HG03439 (cell line): Measurements from ENCODE around the gene C2orf92.

ENCODE experiments used
- ATAC-seq: cut with Tn5 transposase; IDR thresholded peaks from one replicate; pipeline ENCODE4 v1.9.1; 2021; ENCODE audit warnings: mild to moderate bottlenecking, moderate library complexity; ENCODE audit not compliant: unreplicated experiment

C2orf92 gene

DNA sequence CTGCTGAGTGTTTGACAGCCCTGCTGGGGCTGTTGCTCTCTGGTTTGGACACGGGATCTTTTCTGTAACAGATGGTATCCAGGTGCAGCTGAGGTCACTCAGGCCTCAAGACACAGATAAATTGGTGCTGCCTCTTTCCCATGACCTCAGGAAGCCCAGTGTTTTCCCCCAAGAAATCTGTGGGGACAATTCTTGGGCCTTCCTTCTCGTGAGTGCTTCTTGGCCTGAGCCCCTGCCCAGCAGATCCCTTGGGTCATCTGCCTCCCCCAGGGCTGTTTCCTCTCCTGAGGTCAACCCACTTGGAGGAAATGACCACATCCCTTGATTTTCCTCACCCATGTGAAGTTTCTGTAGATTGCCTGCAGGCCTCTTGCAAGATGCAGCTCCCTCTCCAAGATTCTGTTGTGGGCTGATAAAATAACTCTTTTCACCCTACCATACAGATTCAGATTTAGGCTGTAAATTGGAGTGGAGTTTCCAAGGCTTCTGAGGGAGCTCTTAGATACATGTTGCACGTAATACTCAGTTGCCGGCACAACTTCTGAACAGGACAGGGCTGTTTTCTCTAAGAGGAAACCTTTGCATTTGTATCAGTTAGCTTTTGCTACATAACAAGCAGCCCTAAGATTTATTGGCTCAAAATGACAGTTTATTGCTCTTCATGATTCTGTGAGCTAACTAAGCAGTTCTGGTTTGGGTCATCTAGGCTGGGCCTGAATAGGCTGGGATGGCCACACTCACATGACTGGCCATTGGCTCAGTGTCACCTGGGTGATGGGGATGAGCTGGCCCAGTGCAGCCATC, 57.0 kb downstream of the C2orf92 start:
- no peak for ATAC-seq

DNA sequence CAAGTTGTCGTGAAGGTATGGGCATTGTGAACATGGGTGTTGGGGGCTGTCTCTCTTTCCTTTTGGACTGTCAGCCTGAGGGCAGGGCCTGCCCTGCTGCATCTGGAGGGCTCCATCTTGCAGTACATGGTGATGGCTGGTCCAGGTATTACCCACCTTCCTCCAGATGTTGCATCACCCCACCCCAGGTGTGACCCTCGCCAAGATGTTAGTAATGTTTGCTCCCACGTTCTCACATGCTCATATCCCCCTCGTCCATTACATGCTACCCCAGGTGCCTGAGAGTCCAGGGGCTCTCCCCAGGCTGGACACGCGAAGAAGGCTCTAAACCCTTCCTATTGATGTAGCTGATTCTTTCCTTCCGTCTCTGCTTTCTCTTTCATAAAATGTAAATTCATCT, 57.8 kb downstream of the C2orf92 start:
- ATAC-seq, result no peak

DNA sequence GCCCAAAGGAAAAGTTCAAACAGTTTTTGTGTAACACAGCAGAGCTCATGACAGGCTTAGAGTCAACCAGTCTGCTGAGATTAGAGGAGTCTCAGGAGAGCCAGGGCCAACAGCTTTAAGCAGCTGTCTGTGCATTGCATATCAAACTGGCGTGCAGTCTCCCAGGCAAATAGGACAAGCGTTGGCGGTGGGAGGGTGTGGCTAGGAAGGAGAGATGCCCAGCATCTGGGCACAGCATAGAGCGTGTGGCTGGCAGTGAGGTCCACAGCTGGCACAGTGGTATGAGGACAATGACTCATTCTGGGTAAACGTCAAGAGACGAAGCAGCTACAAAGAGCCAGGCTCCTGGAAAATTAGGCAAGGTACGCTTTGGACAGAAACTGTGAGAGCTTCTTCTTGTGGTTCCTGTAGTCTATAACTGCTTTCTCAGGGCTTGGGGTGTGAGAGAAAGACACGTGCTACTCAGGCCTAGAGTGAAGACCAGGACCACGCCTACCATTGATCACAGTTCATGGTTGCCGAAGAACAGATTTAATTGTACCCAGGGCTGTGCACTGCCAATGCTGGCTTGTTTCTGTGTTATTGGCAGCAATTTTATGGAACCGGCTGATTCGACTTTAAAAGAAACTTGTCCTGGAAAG, 58.7 kb downstream of the C2orf92 start:
- ATAC-seq, result no peak

DNA sequence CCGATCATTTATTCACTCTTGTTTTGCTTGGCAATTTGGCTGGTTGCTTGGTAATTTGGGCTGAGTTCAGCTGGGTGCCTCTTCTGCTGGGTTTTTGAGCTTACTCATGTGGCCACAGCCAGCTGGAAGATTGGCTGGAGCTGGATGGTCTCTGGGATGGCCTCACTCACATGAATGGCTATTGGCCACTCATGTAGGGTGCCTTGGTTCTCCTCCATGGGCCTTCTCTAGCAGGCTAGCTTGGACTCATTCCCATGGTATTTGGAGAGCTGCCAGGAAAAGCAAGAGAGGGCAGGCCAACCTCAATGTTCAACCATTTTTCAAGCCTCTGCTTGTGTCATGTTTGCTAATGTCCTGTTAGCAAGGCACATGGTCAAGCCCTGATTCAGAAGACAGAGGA, 60.7 kb downstream of the C2orf92 start:
- no peak for ATAC-seq

DNA sequence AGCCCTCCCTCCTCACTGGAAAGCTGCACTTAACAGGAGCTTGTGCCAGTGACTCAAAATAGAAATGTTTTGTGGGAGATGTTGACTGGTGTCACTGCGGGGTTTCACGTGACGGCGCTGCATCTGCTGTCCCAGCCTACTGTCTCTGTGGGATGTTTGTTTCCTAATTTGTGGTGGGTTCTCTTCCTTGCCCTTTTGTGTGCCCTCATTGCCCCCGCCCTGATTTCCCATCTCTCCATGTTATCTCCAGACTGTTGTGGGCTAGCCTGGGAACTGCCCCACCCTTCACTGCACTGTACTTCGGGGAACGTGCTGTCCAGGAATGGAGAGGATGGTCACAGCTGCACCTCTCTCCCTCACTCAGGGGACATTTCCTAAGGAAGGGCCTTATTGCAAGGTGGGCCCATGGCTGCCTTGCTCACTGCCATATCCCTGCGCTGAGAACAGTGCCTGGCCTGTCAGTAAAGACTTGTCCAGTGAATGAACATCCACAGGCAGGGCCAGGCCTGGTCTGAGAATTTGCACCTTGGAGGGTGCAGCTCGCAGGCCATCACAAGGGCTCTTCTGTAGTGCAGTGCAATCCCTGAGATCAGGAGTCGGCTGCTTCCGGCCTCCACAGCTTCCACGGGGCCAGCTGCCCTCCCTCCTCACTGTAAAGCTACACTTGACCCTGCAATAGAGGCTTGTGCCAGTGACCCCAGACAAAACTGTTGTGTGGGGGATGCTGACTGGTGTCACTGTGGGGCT, 61.9 kb downstream of the C2orf92 start:
- no peak for ATAC-seq

DNA sequence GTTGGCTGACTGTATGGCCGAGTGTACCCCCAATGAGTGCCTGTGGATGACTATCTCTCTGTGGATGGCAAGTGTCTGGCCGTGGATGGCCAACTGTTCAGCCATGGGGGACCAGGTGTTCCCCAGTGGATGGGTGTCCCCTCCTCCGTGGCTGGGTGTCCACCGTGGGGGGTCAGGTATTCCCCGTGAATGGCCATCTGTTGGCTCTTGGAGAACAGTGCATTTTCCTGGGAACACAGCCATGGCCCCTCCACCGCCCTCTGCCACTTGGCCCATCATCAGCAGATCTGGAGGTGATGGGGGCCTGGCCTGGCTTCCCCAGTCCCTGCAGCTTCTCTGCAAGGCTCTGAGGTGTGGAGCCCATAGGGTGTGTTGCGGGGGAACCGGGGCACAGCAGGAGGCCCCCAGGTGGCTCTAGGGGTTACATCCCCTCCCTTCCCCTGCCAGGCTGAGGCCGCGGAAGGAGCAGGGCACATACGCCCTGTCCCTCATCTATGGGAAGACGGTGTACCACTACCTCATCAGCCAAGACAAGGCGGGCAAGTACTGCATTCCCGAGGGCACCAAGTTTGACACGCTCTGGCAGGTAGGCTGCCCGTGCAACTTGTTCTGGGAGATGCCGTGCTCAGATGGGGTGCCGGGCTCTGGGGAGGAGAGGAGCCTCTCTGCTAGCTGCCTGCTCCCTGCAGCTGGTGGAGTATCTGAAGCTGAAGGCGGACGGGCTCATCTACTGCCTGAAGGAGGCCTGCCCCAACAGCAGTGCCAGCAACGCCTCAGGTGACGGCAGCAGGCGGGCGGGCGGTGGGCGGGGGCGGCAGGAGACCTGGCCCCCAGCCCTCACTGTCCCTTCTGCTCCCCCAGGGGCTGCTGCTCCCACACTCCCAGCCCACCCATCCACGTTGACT, 63.2 kb downstream of the C2orf92 start:
- ATAC-seq, result no peak

DNA sequence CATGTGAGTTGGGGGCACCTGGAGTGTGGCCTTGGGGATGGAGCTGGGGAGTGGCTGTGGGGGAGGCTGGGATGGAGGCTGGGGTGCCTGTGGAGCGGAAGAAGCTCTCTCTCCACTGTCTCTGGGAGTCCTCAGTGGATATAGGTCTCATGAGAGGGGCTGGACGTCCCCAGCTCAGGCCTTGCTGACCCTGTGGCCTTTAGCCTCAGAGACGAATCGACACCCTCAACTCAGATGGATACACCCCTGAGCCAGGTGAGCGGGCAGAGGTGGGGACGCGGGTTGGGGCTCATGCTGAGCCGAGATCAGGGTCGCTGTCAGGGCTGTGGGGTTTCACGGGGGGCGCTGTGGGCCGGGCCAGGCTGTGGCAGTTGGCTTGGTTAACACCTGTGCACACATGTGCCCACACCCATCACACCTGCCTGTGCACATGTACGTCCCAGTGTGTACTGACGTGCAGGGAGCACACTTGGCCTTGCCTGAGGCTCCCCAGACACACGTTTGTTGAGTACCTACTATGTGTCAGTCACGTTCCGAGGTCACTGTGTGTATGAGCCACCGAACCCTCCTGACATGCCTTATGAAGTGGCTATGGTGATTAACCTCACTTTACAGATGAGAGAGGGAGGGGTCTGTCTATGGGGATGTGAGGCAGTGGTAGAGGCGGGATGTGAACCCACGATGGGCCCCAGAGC, 64.0 kb downstream of the C2orf92 start:
- no peak for ATAC-seq

DNA sequence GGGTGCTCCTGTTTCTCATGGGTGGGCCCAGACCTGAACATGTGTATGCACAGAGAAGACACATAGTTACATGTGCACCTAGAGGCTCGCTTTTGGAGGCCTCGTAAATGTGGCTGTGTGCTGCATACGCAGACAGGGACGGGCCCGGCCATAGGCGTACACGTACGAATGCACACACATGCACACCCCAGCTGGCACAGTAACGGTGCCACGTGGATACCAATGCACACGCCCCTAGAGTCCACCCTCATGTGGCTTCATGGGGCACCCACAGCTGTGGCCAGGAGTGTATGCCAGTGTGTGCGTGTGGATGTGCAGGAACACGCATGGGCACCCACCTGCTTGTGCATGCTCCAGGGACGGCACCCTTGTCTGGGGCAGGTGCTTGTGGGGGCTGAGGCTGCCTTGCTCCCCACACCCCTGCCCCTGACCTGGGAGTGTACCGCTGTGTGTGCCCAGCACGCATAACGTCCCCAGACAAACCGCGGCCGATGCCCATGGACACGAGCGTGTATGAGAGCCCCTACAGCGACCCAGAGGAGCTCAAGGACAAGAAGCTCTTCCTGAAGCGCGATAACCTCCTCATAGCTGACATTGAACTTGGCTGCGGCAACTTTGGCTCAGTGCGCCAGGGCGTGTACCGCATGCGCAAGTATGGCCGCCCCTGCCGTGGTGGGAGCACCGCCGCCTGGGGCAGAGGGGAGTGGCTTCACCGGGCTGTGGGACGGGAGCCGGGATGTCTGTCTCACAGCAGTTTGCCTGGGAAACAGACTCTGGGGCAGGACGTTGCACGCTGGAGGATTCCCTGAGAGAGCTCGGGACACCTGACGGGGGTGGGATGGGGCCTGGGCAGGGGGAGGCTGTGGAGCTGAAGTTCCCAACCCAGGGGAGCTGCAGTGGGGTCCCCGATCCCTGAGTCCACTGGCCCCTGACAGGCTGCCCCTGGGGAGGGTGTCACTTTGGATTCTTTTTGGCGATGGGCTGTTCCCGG, 64.8 kb downstream of the C2orf92 start:
- no peak for ATAC-seq

DNA sequence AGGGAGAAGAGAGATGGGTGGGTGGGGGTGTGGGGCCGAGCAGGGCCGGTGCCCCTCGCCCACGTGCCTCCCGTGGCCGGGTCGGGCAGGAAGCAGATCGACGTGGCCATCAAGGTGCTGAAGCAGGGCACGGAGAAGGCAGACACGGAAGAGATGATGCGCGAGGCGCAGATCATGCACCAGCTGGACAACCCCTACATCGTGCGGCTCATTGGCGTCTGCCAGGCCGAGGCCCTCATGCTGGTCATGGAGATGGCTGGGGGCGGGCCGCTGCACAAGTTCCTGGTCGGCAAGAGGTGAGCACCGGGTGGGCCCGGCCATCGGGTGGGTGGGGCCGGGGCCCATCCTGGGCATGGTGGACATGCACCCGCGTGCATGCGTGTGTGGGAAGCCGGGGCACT, 65.6 kb downstream of the C2orf92 start:
- ATAC-seq, result no peak

DNA sequence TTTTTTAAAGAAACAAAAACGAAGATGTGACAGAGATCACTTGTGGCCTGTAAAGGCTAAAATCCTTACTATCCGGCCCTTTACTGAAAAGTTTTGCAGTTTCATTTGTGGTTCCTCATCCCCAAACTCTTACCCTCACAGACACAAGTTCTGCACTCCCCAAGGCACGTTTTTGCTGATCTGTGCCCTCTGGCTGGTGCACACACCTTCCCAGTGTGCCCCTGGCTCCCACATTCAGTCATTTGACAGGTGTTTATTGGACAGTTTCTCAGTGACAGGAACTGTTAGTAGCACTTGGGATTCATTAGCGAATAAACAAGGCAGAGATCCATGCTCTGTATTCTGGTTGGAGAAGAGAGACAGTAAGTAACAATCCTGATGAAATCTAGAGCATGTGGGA, 66.7 kb downstream of the C2orf92 start:
- ATAC-seq, result no peak

DNA sequence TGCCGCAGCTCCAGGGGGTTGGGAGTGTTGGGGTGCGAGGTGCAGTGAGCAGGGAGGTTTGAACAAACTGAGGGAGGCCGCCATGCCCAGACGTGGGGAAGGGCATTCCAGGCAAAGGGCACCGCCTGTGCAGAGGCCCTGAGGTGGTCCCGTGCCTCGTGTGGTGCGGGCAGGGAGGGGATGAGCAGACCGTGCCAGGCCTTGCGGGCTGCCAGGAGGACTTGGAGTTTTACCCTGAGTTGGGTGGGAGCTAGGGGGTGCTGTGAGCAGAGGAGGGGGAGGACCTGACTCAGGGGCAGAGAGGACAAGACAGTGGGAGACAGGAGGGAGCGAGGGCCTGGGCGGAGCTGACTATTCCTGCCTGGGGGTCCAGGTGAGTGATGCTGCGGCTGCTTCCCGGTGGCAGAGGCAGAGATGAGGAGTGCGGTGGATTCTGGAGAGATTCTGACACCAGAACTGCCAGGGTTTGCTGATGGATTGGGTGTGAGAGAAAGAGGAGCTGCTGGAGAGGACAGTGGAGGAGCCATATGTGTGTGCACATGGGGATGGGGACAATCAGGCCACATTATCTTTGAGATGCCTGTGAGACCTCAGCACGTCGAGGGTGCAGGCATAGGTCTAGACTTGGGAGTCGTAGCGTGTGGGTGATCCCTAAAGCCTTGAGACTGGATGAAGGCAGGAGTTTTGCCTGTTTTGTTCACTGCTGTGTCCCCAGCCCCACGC, 67.3 kb downstream of the C2orf92 start:
- no peak for ATAC-seq

DNA sequence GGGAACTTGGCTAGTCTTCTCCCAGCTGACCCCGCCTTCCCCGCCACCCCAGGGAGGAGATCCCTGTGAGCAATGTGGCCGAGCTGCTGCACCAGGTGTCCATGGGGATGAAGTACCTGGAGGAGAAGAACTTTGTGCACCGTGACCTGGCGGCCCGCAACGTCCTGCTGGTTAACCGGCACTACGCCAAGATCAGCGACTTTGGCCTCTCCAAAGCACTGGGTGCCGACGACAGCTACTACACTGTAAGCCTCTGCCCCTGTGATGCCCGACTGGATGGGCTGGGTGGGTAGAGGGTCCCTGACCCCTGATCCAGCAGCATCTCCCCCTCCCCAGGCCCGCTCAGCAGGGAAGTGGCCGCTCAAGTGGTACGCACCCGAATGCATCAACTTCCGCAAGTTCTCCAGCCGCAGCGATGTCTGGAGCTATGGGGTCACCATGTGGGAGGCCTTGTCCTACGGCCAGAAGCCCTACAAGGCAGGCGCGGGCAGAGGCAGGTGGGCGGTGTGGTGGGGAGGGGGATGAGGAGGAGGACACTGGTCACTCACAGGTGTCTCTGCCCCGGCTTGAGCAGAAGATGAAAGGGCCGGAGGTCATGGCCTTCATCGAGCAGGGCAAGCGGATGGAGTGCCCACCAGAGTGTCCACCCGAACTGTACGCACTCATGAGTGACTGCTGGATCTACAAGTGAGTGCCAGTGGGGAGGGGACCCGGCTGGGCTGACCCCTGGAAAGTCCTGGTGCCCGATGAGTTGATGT, 68.1 kb downstream of the C2orf92 start:
- no peak for ATAC-seq

DNA sequence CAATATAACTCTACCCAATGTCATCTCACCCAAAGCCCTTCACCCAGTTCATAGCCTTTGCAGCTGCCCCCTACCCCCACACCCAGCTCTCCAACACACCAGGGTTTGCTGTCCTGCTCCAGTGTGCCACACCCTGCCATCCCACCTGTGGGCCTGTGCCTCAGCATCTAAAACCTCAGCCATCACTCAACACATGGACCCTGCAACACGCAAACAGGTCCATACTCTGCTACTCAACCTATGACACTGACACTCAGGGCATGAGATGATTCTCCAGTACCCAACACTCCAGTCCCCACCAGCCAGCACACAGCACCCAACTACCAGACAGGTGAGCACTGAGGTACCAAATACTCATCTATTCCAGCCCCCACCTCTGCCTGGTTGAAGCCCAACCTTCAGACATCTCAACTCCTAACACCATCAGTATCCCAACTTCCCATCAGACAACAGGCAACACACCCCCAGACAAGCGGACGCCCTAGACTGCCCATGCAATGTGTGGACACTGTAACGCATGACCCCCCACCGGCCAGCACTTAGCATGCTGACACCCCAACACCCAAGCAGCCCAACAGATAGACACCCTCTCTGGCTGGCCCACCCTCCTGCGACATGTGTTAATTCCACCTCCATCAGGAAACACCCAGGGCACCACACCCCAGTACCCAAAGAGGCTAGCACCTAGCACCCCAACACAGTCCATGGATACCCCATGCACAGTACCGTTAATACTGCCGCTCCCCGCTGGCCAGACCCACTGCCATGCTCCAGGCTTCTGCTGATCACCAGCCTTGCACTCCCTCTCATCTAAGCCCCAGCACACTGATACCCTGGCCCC, 68.9 kb downstream of the C2orf92 start:
- no peak for ATAC-seq

DNA sequence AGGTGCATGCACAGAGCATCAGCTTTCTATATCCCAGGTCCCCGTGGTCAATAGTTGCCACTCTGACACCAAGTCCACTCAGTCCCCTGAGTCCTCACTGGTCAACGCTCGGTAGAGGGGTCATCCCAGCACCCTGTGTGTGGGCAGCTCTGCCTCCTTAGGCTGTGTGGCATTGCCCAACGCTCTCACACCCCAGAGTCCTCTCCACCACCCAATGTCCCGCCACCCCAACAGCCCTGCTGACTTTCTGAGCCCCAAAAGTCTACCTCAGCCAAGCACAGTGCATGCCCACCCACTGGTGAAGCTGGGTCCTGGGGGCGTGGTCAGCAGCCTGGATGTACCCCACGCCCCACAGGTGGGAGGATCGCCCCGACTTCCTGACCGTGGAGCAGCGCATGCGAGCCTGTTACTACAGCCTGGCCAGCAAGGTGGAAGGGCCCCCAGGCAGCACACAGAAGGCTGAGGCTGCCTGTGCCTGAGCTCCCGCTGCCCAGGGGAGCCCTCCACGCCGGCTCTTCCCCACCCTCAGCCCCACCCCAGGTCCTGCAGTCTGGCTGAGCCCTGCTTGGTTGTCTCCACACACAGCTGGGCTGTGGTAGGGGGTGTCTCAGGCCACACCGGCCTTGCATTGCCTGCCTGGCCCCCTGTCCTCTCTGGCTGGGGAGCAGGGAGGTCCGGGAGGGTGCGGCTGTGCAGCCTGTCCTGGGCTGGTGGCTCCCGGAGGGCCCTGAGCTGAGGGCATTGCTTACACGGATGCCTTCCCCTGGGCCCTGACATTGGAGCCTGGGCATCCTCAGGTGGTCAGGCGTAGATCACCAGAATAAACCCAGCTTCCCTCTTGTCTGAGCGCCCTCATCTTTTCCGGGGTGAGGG, 69.7 kb downstream of the C2orf92 start:
- no peak for ATAC-seq

DNA sequence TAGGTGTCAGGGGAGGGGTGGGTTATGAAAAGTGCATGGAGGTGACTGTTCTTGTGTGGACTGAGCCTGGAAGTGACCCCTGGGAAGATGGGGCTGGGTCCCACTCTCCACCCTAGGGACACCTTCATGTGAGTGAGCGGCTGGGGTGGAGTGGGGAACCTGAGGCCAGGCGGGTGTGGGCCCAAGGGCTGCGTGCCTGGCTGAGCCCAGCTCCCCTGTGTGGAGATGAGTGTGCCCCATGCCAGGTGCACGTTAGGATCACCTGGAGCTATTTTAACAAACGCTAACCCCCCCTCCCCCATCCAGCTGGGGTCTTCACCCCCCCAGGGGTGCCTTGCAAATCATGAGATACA, 70.4 kb downstream of the C2orf92 start:
- no peak for ATAC-seq

DNA sequence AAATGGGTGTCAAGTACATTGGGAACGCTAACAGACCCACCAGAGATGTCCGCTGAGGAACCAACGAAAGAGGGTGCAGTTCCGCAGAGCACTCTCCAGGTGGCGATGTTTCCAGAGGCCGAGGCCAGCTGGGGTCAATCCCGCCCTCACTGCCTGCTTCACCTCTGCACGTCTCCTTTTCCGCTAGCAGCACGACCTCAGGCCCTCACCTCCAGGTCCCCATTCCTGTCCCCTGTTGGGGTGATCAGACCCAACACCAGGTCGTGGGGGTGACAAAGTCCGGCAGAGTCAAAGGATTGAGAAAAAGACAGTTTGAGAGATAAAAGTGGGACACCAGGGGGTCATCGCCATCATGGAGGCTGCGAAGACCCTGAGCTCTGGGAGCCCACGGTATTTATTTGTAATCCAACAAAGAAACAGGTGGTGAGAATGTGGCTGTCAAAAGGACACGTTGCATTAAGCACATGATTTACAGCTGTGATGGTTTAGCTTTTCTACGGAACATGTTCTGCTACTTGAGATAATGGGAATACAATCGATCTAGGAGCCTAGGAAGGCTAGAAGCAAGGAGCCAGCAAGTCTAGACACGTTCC, 71.2 kb downstream of the C2orf92 start:
- no peak for ATAC-seq
